Stomach (tissue), 4 donors: ENCODE results near the gene PFDN2.

Source experiments
- CTCF ChIP-seq, 7 experiments: fragments of 450-650 bp in 4 of 7; fragments of 200-600 bp in 3 of 7; sonication (generic) in 3 of 7; IDR thresholded peaks; one replicate each; pipeline ENCODE4 v1.5.1; 2016 to 2019; ENCODE audit warnings: antibody characterized with exemption in 7 of 7, control low read depth in 2 of 7, mild to moderate bottlenecking in 1 of 7
- EP300 ChIP-seq: sonication (generic); formaldehyde crosslinking; IDR thresholded peaks from one replicate; pipeline ENCODE4 v1.6.1; 2017; ENCODE audit warnings: antibody characterized with exemption

DNA sequence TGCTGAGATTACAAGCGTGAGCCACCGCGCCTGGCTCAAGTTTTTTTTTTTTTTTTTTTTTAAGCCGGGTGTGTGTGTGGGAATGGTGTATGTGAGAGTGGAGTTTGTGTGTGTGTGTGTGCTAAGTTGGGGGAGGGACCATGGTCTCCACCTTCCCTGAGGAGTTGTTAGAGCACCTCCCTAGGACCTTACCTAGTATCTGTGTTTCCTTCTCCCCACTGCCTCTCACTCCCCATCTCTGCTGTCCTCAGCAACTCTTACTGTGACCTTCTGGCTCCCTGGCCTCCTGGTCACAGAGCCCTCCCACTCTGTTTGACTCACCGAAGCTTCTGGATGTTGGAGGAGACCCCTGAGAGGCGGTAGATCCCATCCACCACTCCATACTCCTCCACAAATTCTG, 58.5 kb downstream of the PFDN2 start:
- TF ChIP-seq CTCF (IDR thresholded peaks at IDR 0.05) (no peak), EP300 (no peak)
